MM.1S (cell line): ENCODE results near the gene DLGAP1.

ENCODE experiments used
- DNase-seq: peaks from one replicate; pipeline ENCODE4 v3.0.0-alpha.2; 2015
- H2AFZ ChIP-seq: fragments of 300-600 bp; sonication (generic); 2 replicates; pipeline ENCODE4 v1.6.0; 2016; ENCODE audit warnings: antibody characterized with exemption, low read length
- H3F3A ChIP-seq: fragments of 300-600 bp; sonication (generic); 2 replicates; pipeline ENCODE4 v1.6.1; 2016; ENCODE audit warnings: mild to moderate bottlenecking, antibody characterized with exemption, low read length, moderate library complexity, mixed read lengths; ENCODE audit not compliant: insufficient read depth
- H3K27ac ChIP-seq: fragments of 300-600 bp; sonication (generic); 2 replicates; pipeline ENCODE4 v1.5.1; 2016; ENCODE audit warnings: mild to moderate bottlenecking, low read length
- H3K27me3 ChIP-seq: fragments of 300-600 bp; sonication (generic); replicated peaks from 2 replicates; pipeline ENCODE4 v1.6.0; 2016; ENCODE audit warnings: low read length; ENCODE audit not compliant: insufficient read depth
- H3K36me3 ChIP-seq: fragments of 300-600 bp; sonication (generic); replicated peaks from 2 replicates; pipeline ENCODE4 v1.6.1; 2016; ENCODE audit warnings: mild to moderate bottlenecking, low read length, mixed read lengths; ENCODE audit not compliant: insufficient read depth
- H3K4me1 ChIP-seq: fragments of 300-600 bp; sonication (generic); 2 replicates; pipeline ENCODE4 v1.6.1; 2016; ENCODE audit warnings: low read length, mixed read lengths
- H3K4me2 ChIP-seq: fragments of 300-600 bp; sonication (generic); 2 replicates; pipeline ENCODE4 v1.6.0; 2016; ENCODE audit warnings: low read depth, low read length
- H3K4me3 ChIP-seq: fragments of 300-600 bp; sonication (generic); 2 replicates; pipeline ENCODE4 v1.5.1; 2016; ENCODE audit warnings: low read length, mixed read lengths
- H3K79me2 ChIP-seq: fragments of 300-600 bp; sonication (generic); 2 replicates; pipeline ENCODE4 v1.6.1; 2016; ENCODE audit warnings: mixed run types, low read length, mixed read lengths
- H3K9ac ChIP-seq: fragments of 300-600 bp; sonication (generic); 2 replicates; pipeline ENCODE4 v1.6.1; 2016; ENCODE audit warnings: low read length, mixed read lengths
- H3K9me2 ChIP-seq: fragments of 300-600 bp; sonication (generic); replicated peaks from 2 replicates; pipeline ENCODE4 v1.6.1; 2016; ENCODE audit warnings: mild to moderate bottlenecking, low read length, mixed read lengths; ENCODE audit not compliant: insufficient read depth
- H3K9me3 ChIP-seq: fragments of 300-600 bp; sonication (generic); replicated peaks from 2 replicates; pipeline ENCODE4 v1.6.1; 2016; ENCODE audit warnings: mild to moderate bottlenecking, low read length, mixed read lengths; ENCODE audit not compliant: insufficient read depth
- H4K20me1 ChIP-seq: fragments of 300-600 bp; sonication (generic); 2 replicates; pipeline ENCODE4 v1.6.1; 2016; ENCODE audit warnings: mild to moderate bottlenecking, low read length, moderate library complexity, mixed read lengths; ENCODE audit not compliant: insufficient read depth
- CTCF ChIP-seq: fragments of 300-600 bp; sonication (generic); IDR thresholded peaks from 2 replicates; pipeline ENCODE4 v1.5.1; 2016; ENCODE audit warnings: antibody characterized with exemption, low read length, mixed read lengths
- EZH2 ChIP-seq: fragments of 300-600 bp; sonication (generic); optimal IDR thresholded peaks from 2 replicates; pipeline ENCODE3; 2017; ENCODE audit warnings: low read depth, mild to moderate bottlenecking, antibody characterized with exemption, low read length, mixed read lengths
- EZH2phosphoT487 ChIP-seq: fragments of 300-600 bp; sonication (generic); IDR thresholded peaks from 2 replicates; pipeline ENCODE4 v1.6.1; 2018; ENCODE audit warnings: antibody characterized with exemption, low read length

Gene DLGAP1

GRCh38 chr18:4016391-4017049 lies 438.6 kb downstream of the DLGAP1 start:
- H4K20me1 ChIP-seq = no peaks in the 10 kb centered on the region
- no peak for TF ChIP-seq CTCF
- no peak for TF ChIP-seq EZH2phosphoT487
- no peak for TF ChIP-seq EZH2
- H3K9me2 ChIP-seq = no peaks in the 10 kb centered on the region
- H3K79me2 ChIP-seq = no peaks in the 10 kb centered on the region
- H3F3A ChIP-seq = no peaks in the 10 kb centered on the region
- H3K4me2 ChIP-seq = no peak overlapping the region
- no peak overlapping the region for H3K9ac ChIP-seq
- H2AFZ ChIP-seq = no peak overlapping the region
- no peak overlapping the region for H3K27ac ChIP-seq
- H3K27me3 ChIP-seq = no peaks in the 10 kb centered on the region
- no peaks in the 10 kb centered on the region for H3K4me1 ChIP-seq
- no peaks in the 10 kb centered on the region for H3K9me3 ChIP-seq
- H3K36me3 ChIP-seq = no peaks in the 10 kb centered on the region
- no peak overlapping the region for H3K4me3 ChIP-seq
- DNase-seq = no peak

- Histone ChIP-seq H3K27ac (no peak overlapping the region), H3K79me2 (no peaks in the 10 kb centered on the region), H4K20me1 (no peaks in the 10 kb centered on the region), H3K4me1 (no peaks in the 10 kb centered on the region), H3K9me2 (no peaks in the 10 kb centered on the region), H3K36me3 (no peaks in the 10 kb centered on the region), H3K9ac (no peak overlapping the region), H3K4me3 (no peak overlapping the region), H2AFZ (no peak overlapping the region), H3K4me2 (no peak overlapping the region), H3F3A (no peaks in the 10 kb centered on the region), H3K9me3 (no peaks in the 10 kb centered on the region), H3K27me3 (no peaks in the 10 kb centered on the region)
- no peak for DNase-seq
- no peak for TF ChIP-seq CTCF
- no peak for TF ChIP-seq EZH2phosphoT487
- TF ChIP-seq EZH2 = no peak
Measured at GRCh38 chr18:4007846-4008245, 447.3 kb downstream of the DLGAP1 start.

GRCh38 chr18:4004183-4004829 lies 450.8 kb downstream of the DLGAP1 start:
- H4K20me1 ChIP-seq = no peaks in the 10 kb centered on the region

More at GRCh38 chr18:4004183-4004829, 450.8 kb downstream of the DLGAP1 start:
- Histone ChIP-seq H3K9me2 (no peaks in the 10 kb centered on the region), H3K79me2 (no peaks in the 10 kb centered on the region), H3K36me3 (no peaks in the 10 kb centered on the region), H3K27me3 (no peaks in the 10 kb centered on the region), H3K4me1 (no peaks in the 10 kb centered on the region), H3K27ac (no peak overlapping the region), H3K9ac (no peak overlapping the region), H2AFZ (no peak overlapping the region), H3K9me3 (no peaks in the 10 kb centered on the region), H3K4me3 (no peak overlapping the region), H3F3A (no peaks in the 10 kb centered on the region), H3K4me2 (no peak overlapping the region)
- no peak for DNase-seq
- no peak for TF ChIP-seq EZH2
- TF ChIP-seq CTCF = no peak
- no peak for TF ChIP-seq EZH2phosphoT487
